Measurements from ENCODE around the gene TPRKB.
"Not testable (repeated sequence)": the region's sequence is repeated elsewhere in the genome, so short reads cannot be mapped to it uniquely, and the experiment has no call there.

TPRKB gene

DNA sequence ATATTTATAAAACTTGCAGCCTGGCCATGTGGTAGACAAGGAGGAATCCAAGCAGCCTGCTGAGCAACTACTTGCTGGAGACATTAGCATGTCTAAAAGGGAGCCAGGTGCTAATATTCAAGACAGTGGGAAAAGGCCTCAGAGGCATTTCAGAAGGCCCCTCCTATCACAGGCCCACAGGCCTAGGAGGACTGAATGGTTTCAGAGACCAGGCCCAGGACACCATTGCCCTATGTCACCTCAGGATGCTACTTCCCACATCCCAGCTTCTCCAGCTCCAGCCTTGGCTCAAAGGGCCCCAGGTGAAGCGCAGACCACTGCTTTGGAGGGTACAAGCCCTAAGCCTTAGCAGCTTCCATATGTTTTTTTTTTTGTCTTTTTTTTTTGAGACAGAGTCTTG lies 39.0 kb downstream of the TPRKB start:
- DNase-seq: no peak

DNA sequence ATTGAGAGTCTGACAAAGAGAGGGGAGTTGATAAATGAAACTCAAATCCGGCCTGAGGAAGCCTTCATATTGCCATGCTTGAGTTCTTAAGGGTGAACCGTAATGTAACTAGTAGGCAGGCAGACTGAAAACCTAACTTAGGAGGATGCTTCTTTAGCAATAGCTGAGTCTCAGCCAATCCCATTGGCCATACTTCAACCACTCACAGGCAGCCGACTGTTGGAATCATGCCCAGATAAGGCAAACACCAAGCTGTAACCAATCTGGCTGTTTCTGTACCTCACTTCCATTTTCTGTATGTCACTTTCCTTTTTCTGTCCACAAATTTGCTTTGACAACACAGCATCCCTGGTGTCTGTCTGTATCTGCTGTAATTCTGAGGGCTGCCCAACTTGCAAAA lies 39.5 kb downstream of the TPRKB start:
- no peak for DNase-seq

DNA sequence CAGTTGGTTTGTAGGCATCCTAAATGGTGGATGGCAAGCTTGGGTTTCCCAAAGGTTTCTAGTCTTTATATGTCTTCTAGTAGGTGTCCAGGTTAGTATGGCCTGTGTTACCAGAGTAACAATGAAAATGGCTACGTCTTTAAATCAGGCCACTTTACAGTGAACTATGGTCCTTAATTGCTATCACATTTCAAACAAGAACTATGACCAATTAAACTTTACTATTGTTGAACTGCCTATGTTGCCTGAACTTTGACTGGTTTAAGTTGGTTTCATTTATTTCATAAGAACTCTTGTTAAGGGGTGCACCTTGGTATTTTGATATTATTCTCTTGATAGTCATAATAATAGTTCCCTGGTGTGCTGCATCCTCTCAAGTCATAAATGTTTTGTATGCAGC lies 40.2 kb downstream of the TPRKB start:
- DNase-seq: not testable (repeated sequence)

DNA sequence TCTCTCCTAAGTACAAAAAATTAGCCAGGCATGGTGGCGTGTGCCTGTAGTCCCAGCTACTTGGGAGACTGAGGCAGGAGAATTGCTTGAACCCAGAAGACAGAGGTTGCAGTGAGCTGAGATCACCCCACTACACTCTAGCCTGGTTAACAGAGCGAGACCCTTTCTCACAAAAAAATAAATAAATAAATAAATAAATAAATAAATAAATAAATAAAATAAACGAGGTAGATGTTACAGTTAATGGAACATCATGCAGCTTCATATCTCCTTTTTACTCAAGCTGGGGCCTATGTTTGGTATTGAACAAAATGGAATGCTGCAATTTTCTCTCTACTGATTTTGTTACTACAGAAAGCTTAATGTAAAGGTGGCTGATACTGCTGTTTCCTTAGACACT lies 40.6 kb downstream of the TPRKB start:
- DNase-seq: not testable (repeated sequence)

DNA sequence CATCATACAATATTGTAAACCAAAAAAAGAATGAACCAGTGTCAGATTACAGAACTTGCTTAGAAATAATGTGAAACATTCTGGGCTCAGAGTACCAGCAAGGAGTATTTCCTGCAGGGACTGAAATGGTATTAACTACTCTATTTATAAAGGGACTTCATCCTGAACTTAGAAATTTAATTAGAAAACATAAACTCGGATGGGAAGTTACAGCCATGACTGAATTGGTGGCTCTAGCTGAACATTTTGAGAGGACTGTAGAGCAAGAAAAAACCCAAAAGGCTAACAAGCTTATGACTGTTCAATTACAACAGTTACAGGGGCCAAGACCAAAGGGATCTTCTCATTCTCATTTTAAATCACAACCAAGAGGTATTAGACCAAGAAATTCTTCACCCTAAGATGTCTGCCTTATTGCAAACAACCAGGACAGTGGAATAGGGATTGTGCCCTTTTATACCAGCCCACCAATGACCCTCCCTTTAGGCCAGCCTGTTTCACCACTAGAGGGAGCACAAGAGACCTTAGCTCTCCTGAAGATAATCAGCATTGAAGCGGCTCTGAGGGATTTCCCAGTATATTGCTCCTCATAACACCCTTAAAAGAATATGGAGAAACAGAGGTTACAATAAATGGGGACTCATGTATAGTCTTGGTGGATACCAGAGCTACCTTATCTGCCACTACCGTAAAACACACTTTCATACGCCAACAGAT lies 46.6 kb downstream of the TPRKB start:
- DNase-seq: not testable (repeated sequence)

DNA sequence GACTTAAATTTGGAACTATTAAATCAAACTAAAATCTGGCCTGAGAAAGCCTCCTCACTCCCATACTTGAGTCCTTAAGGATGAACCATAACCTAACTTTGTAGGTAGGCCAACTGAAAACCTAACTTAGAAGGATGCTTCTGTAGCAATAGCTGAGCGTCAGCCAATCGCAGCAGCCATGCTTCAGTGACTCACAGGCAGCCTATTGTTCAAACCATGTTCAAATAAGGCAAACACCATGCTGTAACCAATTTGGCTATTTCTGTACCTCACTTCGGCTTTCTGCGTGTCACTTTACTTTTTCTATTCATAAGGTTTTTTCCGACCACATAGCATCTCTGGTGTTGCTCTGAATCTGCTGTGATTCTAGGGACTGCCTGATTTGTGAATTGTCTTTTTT lies 48.7 kb downstream of the TPRKB start:
- not testable (repeated sequence) for DNase-seq

DNA sequence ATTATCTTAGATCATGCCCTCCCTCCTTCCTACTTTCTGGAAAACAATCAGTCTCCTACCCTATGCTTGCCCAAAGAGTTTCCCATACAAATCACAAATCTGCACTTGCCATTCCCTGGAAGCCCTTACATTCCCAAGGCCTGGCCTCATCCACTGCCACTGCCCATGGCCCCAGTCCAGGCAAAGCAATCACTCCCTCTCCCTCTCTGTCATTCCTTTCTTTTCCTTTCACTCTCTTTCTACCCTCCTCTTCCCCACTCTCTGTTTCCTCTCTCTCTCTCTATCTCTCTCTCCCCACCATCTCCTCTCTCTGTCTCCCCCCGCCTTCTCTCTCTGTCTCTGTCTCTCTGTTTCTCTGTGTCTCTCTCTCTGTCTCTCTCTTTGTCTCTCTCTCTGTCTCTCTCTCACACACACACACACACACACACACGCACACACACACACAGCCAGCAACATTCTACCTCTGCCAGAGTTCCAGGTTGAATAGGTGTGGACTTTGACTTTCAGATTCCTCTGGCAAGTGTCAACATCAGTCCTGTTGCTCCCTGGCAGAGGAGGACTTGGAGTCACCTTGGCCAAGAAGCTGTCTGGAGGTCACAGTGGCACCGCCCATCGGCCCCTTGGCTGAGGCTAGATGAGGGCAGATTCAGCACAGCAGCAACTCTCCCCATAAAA lies 51.2 kb downstream of the TPRKB start:
- DNase-seq: no peak

DNA sequence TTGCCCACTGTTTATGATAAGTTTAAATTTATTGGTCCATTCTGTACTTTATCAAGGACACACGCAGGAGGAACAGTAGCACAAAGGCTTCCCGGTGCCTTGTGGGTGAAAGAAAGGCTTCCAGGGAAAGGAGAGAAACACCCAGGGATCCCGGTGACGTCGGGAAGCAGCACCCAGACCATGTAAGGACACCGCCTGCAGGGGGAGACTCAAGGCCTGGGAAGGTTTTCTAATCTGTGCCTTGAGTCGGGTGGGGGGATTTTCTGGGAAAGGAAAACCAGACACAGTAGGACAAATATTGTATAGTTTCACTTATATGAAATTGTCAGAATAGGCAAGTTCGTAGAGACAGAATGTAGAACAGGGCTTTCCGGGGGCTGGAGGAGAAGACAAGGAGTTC lies 52.2 kb downstream of the TPRKB start:
- not testable (repeated sequence) for DNase-seq

DNA sequence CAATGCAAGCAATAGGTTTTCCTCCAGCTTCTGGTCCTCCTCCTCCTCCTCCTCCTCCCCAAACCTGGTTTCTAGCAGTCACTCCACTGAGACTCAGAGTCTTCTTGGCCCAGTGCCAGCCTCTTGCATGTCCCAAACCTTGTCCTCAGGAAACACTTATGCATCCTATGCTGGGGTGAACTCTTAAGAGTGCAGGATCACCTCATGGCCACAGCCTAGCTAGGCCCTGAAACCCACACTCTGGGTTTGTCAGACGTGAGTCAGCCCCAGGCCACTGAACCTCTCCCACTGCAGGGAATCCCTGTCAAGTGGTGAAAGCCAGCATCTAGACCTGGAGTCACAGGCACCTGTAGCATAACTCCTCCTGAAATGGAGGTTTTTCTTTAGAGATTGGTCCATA lies 52.8 kb downstream of the TPRKB start:
- DNase-seq: not testable (repeated sequence)

DNA sequence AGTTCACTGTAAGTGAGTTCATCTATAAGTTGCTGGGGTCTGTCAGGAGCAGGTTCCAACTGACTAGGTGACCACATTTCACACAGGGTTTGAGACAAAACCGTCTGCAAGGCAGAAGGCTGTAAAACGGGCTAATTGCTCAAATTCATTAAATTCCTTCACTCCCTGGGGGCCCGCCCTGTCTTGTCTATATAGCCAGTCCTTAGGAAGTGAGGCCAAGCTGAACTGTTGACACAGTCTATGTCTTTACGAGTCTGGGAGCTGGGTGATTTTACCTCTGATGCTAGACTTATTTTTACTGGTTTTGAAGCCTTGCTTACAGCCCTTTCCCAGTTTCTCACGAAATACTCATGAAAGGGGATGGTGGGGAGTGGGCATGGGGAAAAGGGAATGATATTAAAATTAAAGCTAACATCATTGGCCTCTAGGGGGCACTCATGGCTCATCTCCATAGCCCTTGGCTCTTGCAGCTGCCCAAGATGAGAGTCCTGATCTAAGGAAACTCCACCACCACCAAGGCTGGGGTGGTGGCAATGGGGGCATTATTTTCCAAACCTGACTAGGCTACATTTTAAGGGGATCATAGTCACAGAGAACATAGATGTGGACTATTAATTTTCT lies 57.1 kb downstream of the TPRKB start:
- DNase-seq: not testable (repeated sequence)

Measured in NCI-H187 (cell line).